ENCODE results near the gene EYS.
A peak's percentile ranks its signal among the peaks of the same experiment; 100 is the strongest.
"Not testable (repeated sequence)": the region's sequence is repeated elsewhere in the genome, so short reads cannot be mapped to it uniquely, and the experiment has no call there.

The EYS gene

GRCh38 chr6:63773200-63773599 lies 1933.8 kb downstream of the EYS start:
- FAIRE-seq (no peak), DNase-seq (ENCODE audit: low spot score) (no peak)

DNA sequence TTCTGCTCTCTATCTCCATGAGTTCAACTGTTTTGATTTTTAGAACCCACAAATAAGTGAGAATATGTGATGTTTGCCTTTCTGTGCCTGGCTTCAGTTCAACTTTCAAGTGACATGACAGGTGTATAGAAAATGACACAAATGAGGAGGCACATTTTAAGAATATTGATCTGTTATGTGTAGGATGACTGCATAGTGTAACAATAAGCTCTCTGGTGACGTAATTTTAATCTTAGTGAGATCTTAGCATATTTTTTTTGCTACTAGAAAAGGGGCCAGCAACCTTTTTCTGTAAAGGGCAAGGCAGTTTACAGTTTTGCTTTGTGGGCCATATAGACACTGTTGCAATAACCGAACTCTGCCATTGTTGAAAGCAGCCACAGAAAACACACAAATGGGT lies 1941.2 kb downstream of the EYS start:
- no peak for FAIRE-seq
- DNase-seq (ENCODE audit: low spot score), result no peak

DNA sequence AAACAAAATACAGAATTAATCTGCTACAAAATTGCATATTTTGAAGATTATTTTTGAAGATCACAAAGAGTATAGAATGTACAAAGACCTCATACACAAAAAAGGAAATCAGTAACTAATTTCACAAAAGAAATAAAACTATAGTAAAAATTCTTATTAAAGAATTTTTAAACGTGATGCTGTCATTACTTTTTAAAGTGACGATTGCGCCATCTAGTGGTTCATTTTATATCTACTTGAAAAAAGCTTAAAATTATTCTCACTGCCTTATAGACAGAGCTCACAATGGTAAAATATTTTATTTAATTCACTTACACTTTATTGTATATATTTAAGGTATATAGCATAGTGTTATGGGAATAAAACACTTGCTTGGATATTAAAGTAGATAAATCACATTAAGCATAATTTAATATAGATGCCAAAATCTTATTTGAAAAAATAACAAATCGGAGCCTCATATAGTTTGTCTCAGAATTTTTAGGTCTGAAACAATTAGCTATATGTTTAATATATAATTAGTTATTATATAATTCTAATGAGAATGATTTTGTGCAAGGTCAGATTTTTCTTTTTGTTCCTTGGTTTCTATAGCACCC lies 1942.6 kb downstream of the EYS start:
- FAIRE-seq (peak; percentile 90), DNase-seq (ENCODE audit: low spot score) (peak; percentile 36)

- FAIRE-seq, result no peak
- DNase-seq (ENCODE audit: low spot score), result no peak
These were observed 1946.8 kb downstream of the EYS start for GRCh38 chr6:63760199-63760598.

GRCh38 chr6:63759605-63760105 lies 1947.4 kb downstream of the EYS start:
- no peak for FAIRE-seq
- DNase-seq (ENCODE audit: low spot score), result no peak

GRCh38 chr6:63757826-63758225 lies 1949.2 kb downstream of the EYS start:
- no peak for DNase-seq (ENCODE audit: low spot score)
- no peak for FAIRE-seq

DNA sequence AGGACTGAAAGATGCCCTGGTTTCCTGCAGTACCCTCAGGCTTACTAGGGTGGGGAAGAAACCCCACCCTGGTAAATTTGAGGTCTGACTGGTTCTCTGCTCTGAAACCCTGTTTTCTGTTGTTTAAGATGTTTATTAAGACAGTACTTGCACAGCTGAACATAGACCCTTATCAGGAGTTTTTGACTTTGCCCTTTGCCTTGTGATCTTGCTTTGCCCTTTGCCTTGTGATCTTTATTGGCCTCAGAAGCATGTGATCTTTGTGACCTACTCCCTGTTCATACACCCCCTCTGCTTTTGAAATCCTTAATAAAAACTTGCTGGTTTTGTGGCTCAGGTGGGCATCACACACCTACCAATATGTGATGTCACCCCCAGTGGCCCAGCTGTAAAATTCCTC lies 1949.8 kb downstream of the EYS start:
- not testable (repeated sequence) for DNase-seq (ENCODE audit: low spot score); FAIRE-seq

- no peak for DNase-seq (ENCODE audit: low spot score)
- FAIRE-seq, result no peak
These were observed 1956.6 kb downstream of the EYS start for GRCh38 chr6:63750400-63750799.

- FAIRE-seq, result no peak
These were observed 1961.2 kb downstream of the EYS start for GRCh38 chr6:63745784-63746183.

GRCh38 chr6:63744810-63745209 lies 1962.2 kb downstream of the EYS start:
- FAIRE-seq (no peak), DNase-seq (ENCODE audit: low spot score) (no peak)

More at GRCh38 chr6:63745784-63746183, 1961.2 kb downstream of the EYS start:
- DNase-seq (ENCODE audit: low spot score), result no peak

DNA sequence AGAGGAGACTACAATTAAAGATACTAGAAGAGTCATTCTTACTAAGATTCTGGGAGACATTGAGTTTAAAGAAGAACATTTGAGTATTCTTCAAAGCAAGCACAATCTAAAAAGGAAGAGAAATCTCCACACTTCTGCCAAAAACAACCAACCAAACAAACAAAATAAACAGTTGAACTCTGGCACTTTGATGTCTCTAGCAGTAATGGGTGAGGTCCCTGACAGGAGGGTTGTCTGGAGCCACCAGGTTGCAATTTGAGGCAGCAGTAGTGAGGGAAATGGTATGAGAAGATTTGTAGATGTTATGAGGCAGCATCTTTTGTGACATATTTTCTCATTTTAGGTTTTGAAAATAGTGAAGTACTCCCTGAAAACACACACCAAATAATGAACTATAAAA lies 1963.3 kb downstream of the EYS start:
- no peak for FAIRE-seq
- DNase-seq (ENCODE audit: low spot score), result no peak

DNA sequence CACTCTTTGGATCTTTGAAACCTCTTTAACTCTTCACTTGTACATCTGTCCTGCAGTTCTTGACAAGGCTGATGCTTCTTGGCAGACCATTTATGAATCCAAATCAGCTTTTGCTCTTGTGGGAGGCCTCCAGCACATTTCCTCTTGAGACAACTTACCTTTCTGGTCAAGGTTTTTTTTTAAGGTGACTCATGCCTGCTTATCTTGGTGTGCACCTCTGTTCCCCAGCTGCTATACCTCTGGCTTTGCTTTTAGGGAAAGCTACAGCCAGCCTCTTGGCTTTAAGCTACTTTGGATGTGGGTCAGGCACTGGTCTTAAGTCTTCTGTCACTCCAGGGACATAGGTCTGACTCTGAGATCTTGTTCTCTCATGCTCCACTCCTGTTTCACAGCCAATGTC lies 1965.0 kb downstream of the EYS start:
- FAIRE-seq (no peak), DNase-seq (ENCODE audit: low spot score) (no peak)

DNA sequence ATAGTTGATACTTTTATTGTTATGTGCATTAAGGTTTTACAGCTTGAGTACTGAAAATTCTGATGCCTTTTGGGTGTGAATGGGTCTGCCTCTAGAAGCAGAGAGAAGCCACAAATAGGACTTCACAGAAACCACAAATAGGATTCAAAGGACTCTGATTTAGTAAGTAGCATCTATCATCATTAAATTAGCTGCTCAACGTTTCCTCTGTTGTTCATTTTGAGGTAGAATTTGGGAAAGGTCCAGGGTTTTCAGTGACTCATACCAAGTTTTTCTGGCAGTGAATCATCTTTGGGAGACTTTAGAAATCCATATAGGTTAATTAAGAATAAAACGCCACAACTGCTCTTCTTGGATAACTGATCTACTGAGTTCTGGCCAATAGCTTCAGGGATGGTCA lies 1966.3 kb downstream of the EYS start:
- DNase-seq (ENCODE audit: low spot score), result peak; percentile 25
- FAIRE-seq, result peak; percentile 76

- FAIRE-seq, result no peak
- no peak for DNase-seq (ENCODE audit: low spot score)
These were observed 1967.8 kb downstream of the EYS start for GRCh38 chr6:63739094-63739687.

DNA sequence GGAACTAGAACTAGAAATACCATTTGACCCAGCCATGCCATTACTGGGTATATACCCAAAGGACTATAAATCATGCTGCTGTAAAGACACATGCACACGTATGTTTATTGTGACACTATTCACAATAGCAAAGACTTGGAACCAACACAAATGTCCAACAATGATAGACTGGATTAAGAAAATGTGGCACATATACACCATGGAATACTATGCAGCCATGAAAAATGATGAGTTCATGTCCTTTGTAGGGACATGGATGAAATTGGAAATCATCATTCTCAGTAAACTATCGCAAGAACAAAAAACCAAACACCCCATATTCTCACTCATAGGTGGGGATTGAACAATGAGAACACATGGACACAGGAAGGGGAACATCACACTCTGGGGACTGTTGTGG lies 1968.8 kb downstream of the EYS start:
- DNase-seq (ENCODE audit: low spot score); FAIRE-seq: not testable (repeated sequence)

DNA sequence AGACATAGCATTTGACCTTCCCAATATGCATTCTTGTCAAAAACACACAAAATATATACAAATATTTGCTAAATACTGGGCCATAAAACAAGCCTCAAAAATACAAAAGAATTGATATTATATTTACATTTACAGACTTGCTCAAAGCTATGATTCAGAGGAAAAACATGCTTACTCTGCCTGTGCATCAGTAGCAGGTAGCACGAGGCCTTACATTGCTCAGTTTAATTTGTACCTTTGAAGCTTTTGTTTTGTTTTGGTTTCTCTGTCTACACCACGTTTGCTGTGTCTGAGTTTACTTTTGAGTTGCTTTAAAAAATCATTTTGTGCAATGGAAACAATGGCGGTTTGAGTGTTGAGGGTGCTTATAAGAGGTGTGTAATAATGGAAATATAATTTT lies 1972.1 kb downstream of the EYS start:
- FAIRE-seq (no peak), DNase-seq (ENCODE audit: low spot score) (no peak)

DNA sequence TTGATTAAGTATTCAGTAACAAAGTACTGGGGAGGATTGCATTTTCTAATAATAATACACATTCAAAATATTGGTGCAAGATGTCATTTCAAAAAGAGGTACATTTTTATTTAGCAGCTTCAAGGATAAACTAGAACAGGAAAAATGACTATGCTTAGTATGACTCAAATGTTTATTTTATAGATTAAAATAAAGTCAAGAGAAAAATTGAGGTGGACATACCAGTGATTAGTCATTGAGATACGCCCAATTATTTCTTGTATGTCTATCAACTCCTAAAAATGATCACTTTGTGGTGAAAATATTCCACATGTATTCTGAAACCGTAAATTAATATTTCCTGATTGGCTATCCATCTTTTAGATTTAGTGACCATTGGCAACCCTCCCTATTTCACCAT lies 1974.7 kb downstream of the EYS start:
- no peak for DNase-seq (ENCODE audit: low spot score)
- no peak for FAIRE-seq

GRCh38 chr6:63731930-63732329 lies 1975.1 kb downstream of the EYS start:
- DNase-seq (ENCODE audit: low spot score) (no peak), FAIRE-seq (no peak)

DNA sequence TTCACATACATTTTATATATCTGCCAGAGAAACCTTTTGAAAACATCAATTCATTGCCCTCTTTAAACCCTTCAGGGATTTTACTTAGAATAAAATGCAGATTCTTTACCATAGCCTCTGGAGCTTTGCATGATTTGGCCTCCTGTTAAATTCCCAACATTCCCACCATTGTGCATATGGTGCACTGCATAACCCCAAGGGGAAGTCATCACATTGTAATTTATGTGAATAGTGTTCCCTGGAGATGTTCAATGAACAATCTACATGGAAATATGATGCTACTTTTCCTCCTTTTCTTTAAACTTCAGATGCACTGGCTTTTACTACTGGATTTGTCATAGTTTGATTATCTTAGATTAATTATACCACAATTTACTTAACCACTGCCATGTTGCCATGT lies 1976.7 kb downstream of the EYS start:
- FAIRE-seq, result no peak
- no peak for DNase-seq (ENCODE audit: low spot score)

- no peak for DNase-seq (ENCODE audit: low spot score)
- FAIRE-seq, result peak; percentile 14
These were observed 1982.3 kb downstream of the EYS start for GRCh38 chr6:63724721-63725120.

DNA sequence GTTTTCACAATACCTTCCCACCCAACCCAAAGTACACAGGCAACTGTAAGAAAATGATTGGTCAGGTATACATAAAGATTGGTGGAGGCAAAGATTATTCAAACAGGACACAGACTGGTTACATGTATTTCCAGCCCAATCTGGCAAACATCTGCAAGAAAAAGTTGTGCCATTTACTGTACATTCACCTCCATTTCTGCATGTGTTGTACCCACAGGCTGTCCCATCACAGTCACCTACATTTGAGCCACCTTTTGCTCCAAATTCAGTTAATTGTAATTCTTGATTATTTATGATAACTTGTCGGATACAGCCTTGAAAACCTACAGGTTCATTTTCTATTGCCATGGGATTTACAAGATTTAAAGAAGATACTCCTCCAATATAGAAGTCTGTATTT lies 1985.8 kb downstream of the EYS start:
- FAIRE-seq, result no peak
- DNase-seq (ENCODE audit: low spot score), result no peak

DNA sequence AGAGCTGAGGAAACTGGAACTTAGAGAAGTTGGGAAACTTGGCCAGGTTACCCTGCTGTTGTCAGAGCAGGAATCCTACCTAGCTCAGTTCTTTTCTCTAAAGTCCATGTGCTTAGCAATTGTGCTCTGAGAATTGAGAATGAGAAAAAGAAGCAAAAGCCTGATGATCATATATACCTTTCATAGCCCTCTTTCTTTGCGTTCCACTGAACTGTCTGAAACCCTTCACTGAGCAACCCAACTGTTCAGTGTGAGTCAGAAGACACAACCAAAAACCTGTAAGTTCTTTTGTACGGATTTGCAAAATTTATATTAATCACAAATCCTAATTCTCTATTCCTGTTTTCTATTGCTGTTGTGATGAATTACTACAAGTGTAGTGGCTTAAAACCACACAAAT lies 1990.9 kb downstream of the EYS start:
- no peak for DNase-seq (ENCODE audit: low spot score)

GRCh38 chr6:63714091-63714490 lies 1992.9 kb downstream of the EYS start:
- DNase-seq (ENCODE audit: low spot score) (no peak), FAIRE-seq (no peak)

More for the DNA sequence above, 1990.9 kb downstream of the EYS start:
- FAIRE-seq, result no peak
